ENCODE results near the gene CGB8.
A peak's percentile ranks its signal among the peaks of the same experiment; 100 is the strongest.
"Not testable (repeated sequence)": the region's sequence is repeated elsewhere in the genome, so short reads cannot be mapped to it uniquely, and the experiment has no call there.

CGB8 gene

GRCh38 chr19:49020931-49021895 lies 27.7 kb downstream of the CGB8 start:
- no peak overlapping the region for H3K4me3 ChIP-seq (replicated peaks in 1 of 2; ENCODE audit: low read depth in 2 of 2, low read length in 2 of 2)
- no peak for TF ChIP-seq CTCF (IDR thresholded peaks at IDR 0.05; ENCODE audit: low read depth, low read length)
- peak; percentile 16 to 44 for DNase-seq (ENCODE audit: low read depth in 2 of 2)

GRCh38 chr19:49020342-49020741 lies 28.6 kb downstream of the CGB8 start:
- TF ChIP-seq CTCF (IDR thresholded peaks at IDR 0.05; ENCODE audit: low read depth, low read length): no peak
- DNase-seq (ENCODE audit: low read depth in 2 of 2): no peak
- no peak overlapping the region for H3K4me3 ChIP-seq (replicated peaks in 1 of 2; ENCODE audit: low read depth in 2 of 2, low read length in 2 of 2)

DNA sequence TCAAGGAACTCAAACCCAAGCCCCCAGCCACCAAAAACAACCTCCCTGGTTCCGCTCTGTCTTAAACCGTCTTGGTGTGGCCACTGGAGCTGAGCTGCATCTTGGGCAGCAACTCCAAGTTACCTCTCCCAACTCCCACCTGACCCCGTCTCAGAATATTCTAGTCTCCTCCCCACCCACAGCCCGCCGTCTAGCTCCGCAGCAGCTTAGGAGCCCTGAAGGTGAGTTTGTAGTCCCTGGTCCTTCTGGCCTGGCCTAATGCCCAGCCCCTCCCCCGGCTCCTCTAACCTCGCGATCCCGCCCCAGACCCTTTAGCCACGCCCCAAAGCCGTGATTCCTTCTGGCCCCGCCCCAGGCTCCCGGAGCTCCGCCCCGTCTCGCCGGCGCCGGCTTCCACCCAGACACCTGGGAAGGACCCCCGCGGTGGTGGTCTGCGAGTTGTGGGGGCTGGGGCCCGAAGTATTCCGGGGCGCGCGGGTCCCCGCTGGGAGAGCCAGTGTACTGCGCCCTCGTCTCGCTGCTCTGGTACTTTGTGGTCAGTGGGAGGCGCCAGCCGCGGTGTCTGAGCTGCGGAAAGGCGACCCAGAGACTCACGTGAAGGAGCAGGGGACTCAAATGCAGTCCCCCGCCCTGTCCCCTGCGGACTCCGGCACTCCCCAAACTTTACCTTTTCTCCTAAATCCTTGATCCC lies 29.5 kb downstream of the CGB8 start:
- peak; percentile 28 to 45 for DNase-seq (ENCODE audit: low read depth in 2 of 2)
- H3K4me3 ChIP-seq (replicated peaks in 1 of 2; ENCODE audit: low read depth in 2 of 2, low read length in 2 of 2): peak overlapping the region; percentile 38 to 45
- no peak for TF ChIP-seq CTCF (IDR thresholded peaks at IDR 0.05; ENCODE audit: low read depth, low read length)

- peak overlapping the region; percentile 22 to 45 for H3K4me3 ChIP-seq (replicated peaks in 1 of 2; ENCODE audit: low read depth in 2 of 2, low read length in 2 of 2)
- DNase-seq (ENCODE audit: low read depth in 2 of 2): not testable (repeated sequence)
Measured at GRCh38 chr19:49018388-49019241, 30.3 kb downstream of the CGB8 start.

DNA sequence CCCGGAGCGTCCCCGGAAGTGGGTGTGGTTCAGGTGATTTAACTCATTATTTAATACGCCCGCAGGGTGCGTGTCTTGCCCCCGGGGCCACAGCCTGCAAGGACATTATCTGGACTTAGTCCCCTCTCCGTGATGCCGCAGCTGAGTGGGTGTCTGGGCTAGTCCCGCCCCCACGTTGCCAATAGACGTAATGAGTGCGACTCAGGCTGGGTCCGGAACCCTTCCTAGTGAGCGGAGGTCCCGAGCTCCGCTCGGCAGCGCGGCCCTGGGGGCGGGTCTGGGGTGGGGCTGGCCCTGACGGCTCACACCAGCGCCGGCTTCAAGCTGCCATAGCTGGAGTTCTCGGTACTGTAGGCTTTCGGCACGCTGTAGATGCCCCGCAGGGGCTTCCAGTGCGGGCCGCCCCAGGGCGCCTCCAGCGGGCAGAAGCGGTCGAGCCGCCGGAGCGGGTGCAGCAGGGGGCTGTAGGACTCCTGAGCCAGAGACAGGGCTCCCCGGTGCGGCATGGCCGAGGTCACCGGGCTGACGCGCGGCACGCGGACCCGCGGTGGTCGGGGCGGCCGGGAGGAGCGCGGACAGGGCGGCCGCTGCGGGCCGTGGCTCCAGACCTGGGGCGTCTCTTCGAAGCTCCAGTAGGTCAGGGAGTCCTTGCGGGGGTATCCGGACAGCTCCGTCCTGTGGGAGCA lies 31.1 kb downstream of the CGB8 start:
- peak overlapping the region; percentile 33 to 45 for H3K4me3 ChIP-seq (replicated peaks in 1 of 2; ENCODE audit: low read depth in 2 of 2, low read length in 2 of 2)
- peak; percentile 65 for TF ChIP-seq CTCF (IDR thresholded peaks at IDR 0.05; ENCODE audit: low read depth, low read length)
- peak; percentile 41 to 64 for DNase-seq (ENCODE audit: low read depth in 2 of 2)

DNA sequence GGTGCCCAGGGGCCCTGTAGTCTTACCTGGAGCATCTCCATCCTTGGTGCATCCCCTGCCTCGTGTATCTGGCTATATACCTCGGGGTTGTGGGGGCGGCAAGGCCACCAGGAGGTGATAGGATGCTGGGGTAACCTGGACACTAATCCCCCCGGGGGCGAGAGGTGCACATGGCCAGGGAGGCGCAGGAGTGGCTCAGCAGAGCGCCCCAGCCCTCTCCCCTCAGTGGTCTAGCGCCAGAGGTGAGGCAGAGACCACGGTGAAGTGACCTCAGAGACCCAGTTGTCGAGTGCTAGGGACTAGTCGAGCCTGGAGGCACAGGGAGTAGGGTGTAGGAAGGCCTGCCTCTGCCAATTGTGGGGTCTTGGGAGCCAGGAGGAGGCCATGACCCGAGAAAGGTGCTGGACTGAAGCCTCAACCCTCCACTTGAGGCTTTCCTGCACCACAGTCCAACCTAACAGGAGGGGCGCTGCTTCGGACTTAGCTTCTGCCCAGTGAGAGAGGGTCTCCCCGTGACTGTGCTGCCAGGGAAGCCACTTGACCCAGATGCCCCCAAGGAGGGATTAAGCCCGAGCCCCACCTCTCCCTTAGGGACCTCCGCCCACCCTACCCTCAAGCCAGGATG lies 31.8 kb downstream of the CGB8 start, which contains the start of gene LHB:
LHB (minus strand) TSS at position 51 of the 625 bp plus-strand sequence; CDS start at position 41, 10 bp downstream.
- no peak for DNase-seq (ENCODE audit: low read depth in 2 of 2)
- TF ChIP-seq CTCF (IDR thresholded peaks at IDR 0.05; ENCODE audit: low read depth, low read length): no peak
- H3K4me3 ChIP-seq (replicated peaks in 1 of 2; ENCODE audit: low read depth in 2 of 2, low read length in 2 of 2): peak within 1 kb of the TSS; percentile 33 to 45
